Astrocyte of the spinal cord (primary cell): ENCODE measurements around the gene ZNF407.
"Not testable (repeated sequence)": the region's sequence is repeated elsewhere in the genome, so short reads cannot be mapped to it uniquely, and the experiment has no call there.

Experiments used
- DNase-seq: peaks from one replicate; pipeline ENCODE4 v3.0.0; 2011; ENCODE audit warnings: low read depth, low spot score
- H3K4me3 ChIP-seq: 2 replicates; pipeline ENCODE4 v1.5.1; 2011; ENCODE audit warnings: low read depth, mild to moderate bottlenecking, low read length, moderate library complexity
- in situ Hi-C: cut with HindIII; loops from 2 replicates; pipeline ENCODE4 v1.10.0; 2017; ENCODE audit warnings: low sequenced_read_pairs
- TF ChIP-seq, protein P1 (sequence below): IDR thresholded peaks from 2 replicates; pipeline ENCODE4 v1.5.1; 2012; ENCODE audit warnings: low read depth, mild to moderate bottlenecking, low read length, inconsistent platforms

The ZNF407 gene

DNA sequence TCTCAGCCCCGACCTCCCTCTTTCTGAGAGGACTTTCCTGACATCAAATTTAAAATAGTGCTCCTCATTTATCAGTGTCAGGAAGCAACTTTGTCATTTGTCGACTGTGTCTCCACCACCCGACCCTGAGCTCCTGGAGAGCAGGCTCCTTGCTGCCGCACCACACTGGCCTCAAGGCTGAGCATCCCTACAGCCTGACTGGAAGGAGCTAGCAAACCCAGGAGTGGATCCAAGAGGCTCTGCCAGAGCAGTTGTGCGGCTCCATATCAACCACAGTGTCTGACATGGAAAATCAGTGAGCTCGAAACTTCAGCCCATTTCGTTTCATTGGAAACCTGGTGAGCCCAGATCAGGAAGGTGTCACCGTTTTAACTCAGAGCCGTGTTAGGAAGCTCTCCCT is 486.1 kb downstream of the ZNF407 start:
- in situ Hi-C loops = no loop called here
- no peak for DNase-seq
- TF ChIP-seq, protein P1, sequence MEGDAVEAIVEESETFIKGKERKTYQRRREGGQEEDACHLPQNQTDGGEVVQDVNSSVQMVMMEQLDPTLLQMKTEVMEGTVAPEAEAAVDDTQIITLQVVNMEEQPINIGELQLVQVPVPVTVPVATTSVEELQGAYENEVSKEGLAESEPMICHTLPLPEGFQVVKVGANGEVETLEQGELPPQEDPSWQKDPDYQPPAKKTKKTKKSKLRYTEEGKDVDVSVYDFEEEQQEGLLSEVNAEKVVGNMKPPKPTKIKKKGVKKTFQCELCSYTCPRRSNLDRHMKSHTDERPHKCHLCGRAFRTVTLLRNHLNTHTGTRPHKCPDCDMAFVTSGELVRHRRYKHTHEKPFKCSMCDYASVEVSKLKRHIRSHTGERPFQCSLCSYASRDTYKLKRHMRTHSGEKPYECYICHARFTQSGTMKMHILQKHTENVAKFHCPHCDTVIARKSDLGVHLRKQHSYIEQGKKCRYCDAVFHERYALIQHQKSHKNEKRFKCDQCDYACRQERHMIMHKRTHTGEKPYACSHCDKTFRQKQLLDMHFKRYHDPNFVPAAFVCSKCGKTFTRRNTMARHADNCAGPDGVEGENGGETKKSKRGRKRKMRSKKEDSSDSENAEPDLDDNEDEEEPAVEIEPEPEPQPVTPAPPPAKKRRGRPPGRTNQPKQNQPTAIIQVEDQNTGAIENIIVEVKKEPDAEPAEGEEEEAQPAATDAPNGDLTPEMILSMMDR = no peak
- no peak overlapping the region for H3K4me3 ChIP-seq

DNA sequence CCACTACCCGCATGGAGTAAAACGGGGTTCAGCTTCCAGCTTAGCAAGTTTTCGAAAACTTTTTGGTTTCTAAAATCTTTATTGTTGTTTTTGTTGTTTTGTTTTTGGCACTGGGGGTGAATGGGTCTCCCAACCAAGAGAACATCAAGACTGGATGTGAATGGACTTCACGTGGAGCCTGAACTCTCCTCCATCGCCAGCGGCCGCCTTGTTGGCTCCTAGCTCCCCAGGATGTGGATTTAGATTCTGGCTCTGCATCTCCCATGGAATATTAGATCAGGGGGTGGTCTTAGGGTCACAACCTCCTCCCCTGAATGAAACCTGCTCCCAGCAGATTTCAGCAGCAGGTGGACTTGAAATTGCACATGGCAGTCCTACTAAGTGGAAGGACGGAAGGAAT is 488.0 kb downstream of the ZNF407 start:
- DNase-seq, in situ Hi-C loops, H3K4me3 ChIP-seq: not testable (repeated sequence)

DNA sequence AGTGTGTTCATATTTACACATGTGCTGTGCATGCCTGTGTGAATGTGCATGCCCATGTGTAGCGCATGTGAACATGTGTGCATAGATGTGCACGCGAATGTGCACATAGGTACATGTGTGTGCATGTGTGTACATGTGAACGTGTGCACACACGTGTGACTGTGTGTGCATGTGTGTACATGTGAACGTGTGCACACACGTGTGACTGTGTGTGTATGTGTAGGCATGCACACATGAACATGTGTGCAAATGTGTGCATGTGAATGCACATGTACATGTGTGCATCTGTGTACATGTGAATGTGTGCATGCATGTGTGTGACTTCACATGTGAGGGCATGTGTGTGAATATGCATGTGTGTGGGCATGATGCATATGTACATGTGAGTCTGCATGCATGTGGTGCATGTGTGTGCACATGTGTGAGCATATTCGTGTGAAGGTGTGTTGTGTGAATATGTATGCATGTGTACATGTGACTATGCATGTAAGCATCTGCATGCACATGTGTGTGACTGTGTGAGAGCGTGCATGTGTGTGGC is 488.9 kb downstream of the ZNF407 start:
- TF ChIP-seq, protein P1 = no peak
- DNase-seq = no peak
- no peak overlapping the region for H3K4me3 ChIP-seq
- in situ Hi-C loops = no loop called here

DNA sequence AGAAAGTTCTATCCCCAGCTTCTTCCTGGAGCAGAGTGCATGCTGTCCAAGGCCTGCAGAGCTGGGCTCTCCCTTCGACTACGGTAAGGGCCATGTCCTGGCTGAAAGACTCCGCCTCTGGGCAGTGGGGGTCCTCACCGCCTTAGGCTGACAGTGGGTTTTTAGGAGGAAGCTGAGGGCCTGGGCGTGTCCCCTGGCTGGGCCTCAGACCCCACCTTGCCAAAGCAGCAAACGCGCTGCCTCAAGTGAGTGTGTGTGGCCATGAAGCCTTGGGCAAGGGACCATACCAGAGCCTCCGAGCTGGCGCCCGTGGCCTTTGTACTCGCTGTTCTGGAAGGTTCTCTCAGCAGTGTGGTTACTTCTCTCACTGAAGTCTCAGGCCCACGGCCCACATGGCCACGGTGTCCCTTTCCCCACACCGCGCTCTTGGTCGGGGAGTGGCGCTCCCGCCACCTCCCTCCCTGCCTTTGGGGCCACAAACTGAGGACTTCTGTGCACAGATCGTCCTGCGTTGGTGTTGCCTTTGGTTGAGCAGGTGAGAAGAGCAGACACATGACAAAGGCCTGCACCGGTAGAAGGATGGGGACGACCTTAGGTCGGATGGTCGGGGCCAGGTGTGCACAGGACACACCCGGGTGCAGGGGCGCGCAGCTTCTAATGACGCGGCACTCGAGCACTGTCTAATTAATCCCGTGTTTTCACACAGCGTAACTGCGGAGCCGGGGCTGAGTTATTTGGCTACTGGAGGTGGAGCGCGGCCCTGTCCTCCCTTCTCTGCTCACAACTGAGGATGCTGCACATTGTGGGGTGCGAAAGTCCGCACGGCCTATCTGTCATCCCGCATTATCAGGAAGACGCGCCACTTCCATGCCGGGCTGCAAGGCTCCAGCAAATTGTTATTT is 489.7 kb downstream of the ZNF407 start:
- in situ Hi-C loops = no loop called here
- TF ChIP-seq, protein P1 = no peak
- no peak overlapping the region for H3K4me3 ChIP-seq
- DNase-seq = no peak

DNA sequence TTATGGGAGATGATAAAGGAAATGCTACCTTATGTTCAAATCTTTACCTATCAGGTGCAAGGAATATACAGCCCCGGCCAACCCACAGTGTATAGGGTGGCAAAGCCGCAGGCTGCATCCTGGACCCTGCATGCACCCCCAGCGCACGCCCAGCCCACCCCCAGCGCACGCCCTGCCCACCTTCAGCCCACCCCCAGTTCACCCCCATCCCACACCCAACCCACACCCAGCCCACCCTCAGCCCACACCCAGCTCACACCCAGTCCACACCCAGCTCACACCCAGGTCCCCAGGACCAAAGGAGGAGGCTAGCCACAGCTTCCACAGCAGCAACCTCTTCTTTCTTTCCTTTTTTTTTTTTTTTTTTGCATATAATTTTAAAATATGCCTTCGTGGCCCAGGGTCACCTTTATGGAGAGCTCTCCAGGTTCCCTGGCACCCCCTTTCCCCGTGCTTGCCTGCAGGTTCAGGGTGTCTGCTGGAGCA is 490.4 kb downstream of the ZNF407 start:
- no peak overlapping the region for H3K4me3 ChIP-seq
- in situ Hi-C loops = no loop called here
- TF ChIP-seq, protein P1 = no peak
- no peak for DNase-seq

DNA sequence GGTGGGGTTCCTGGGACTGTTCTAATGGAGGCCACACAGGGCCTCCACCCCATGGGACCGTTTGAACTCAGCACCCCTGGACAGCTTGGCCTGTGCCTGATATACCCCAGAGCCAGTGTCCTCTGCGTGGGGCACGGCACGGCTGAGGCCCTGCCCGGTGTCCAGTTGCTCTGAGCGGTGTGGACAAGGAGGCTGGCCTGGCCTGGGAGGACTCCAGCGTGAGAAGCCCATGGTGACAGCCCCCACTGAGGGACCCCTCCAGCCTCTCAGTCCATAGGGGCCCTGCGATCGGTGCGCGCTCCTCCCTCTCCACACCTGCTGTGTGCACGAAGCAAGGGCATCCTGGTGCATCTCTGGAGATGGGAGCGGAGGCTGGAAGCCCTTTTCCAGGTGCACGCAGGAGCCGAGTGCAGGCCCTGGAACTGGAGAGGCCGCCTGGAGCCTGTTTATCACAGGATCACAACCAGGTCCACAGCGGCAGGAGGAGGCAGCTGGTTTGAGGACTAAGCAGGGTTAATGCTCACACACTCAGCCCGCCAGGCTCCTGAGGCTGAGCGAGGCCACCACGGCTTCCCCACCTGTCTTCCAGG is 491.0 kb downstream of the ZNF407 start:
- in situ Hi-C loops = no loop called here
- H3K4me3 ChIP-seq = no peak overlapping the region
- TF ChIP-seq, protein P1 = no peak
- no peak for DNase-seq

DNA sequence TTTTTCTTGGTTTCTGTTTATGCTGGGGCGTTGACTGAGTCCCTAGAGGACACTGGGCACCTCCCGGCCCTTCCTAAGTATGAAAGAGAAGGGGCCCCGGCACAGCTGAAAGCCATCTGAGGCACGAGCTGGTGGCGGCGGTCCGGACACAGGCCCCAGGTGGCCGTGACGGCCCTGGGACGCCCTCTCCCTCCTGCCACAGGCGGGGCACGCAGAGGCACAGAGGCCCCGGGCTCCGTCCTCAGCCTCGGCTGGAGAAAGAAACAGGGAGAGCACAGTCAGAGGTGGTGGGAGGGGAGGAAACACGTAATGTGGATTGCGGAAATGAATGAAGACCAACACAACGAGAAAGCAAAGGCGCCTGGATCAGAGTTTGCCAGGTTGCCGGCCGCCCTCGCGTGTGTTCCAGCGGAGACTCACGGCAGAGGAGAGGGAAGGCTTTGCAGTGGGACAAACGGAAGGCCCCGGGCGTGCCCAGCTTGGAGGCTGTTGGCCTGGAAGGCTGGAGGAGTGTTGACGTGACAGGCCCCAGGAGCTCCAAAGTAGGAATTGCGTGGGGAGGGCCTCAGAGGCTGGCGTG is 492.2 kb downstream of the ZNF407 start:
- no peak overlapping the region for H3K4me3 ChIP-seq
- no peak for DNase-seq
- TF ChIP-seq, protein P1 = no peak
- in situ Hi-C loops = no loop called here
